DOHH2 (cell line): ENCODE measurements around the gene RAP2A.

Source experiments
- H3F3A ChIP-seq: fragments of 200-600 bp; sonication (generic), shearing (Covaris generic); 2 replicates; pipeline ENCODE4 v1.6.0; 2016; ENCODE audit warnings: antibody characterized with exemption, mild to moderate bottlenecking; ENCODE audit not compliant: control insufficient read depth, insufficient read depth
- H3K27ac ChIP-seq: fragments of 200-600 bp; sonication (generic); 2 replicates; pipeline ENCODE4 v1.5.1; 2014; ENCODE audit warnings: low read depth, mild to moderate bottlenecking, low read length, moderate library complexity
- H3K27me3 ChIP-seq: fragments of 200-600 bp; sonication (generic); 2 replicates; pipeline ENCODE4 v1.6.1; 2014; ENCODE audit warnings: mild to moderate bottlenecking, low read length, mixed read lengths; ENCODE audit not compliant: control insufficient read depth
- H3K36me3 ChIP-seq: fragments of 200-600 bp; sonication (generic); 2 replicates; pipeline ENCODE4 v1.6.1; 2014; ENCODE audit warnings: mild to moderate bottlenecking, low read length, moderate library complexity, mixed read lengths; ENCODE audit not compliant: control insufficient read depth
- H3K4me1 ChIP-seq: fragments of 200-600 bp; sonication (generic); 2 replicates; pipeline ENCODE4 v1.6.1; 2014; ENCODE audit warnings: mild to moderate bottlenecking, low read length, mixed read lengths; ENCODE audit not compliant: control insufficient read depth
- H3K4me2 ChIP-seq: fragments of 200-600 bp; sonication (generic); 2 replicates; pipeline ENCODE4 v1.6.0; 2014; ENCODE audit warnings: mild to moderate bottlenecking, low read length, moderate library complexity
- H3K4me3 ChIP-seq: fragments of 200-600 bp; sonication (generic); 2 replicates; pipeline ENCODE4 v1.5.1; 2014; ENCODE audit warnings: mild to moderate bottlenecking, low read length, mixed read lengths
- H3K79me2 ChIP-seq: fragments of 200-600 bp; sonication (generic); 2 replicates; pipeline ENCODE4 v1.6.1; 2014; ENCODE audit warnings: mild to moderate bottlenecking, low read length, mixed read lengths; ENCODE audit not compliant: control insufficient read depth
- H3K9me2 ChIP-seq: fragments of 200-600 bp; sonication (generic); replicated peaks from 2 replicates; pipeline ENCODE4 v1.6.1; 2014; ENCODE audit warnings: mild to moderate bottlenecking, low read length, mixed read lengths; ENCODE audit not compliant: control insufficient read depth
- H3K9me3 ChIP-seq: fragments of 200-600 bp; sonication (generic); 2 replicates; pipeline ENCODE4 v1.6.1; 2014; ENCODE audit warnings: antibody characterized with exemption, low read length, mixed read lengths; ENCODE audit not compliant: control insufficient read depth, insufficient read depth
- H4K20me1 ChIP-seq: fragments of 200-600 bp; sonication (generic); 2 replicates; pipeline ENCODE4 v1.6.0; 2014; ENCODE audit warnings: low read depth, mild to moderate bottlenecking, antibody characterized with exemption, low read length, moderate library complexity; ENCODE audit not compliant: control insufficient read depth, insufficient read depth
- CTCF ChIP-seq: fragments of 200-600 bp; sonication (generic); IDR thresholded peaks from one replicate; pipeline ENCODE4 v1.5.1; 2014; ENCODE audit warnings: antibody characterized with exemption, mild to moderate bottlenecking, low read depth, low read length; ENCODE audit not compliant: poor library complexity, severe bottlenecking
- EZH2phosphoT487 ChIP-seq: fragments of 200-600 bp; sonication (generic); IDR thresholded peaks from 2 replicates; pipeline ENCODE4 v1.6.1; 2017; ENCODE audit warnings: borderline replicate concordance, mild to moderate bottlenecking, antibody characterized with exemption, low read length, moderate library complexity, mixed read lengths

Gene RAP2A

DNA sequence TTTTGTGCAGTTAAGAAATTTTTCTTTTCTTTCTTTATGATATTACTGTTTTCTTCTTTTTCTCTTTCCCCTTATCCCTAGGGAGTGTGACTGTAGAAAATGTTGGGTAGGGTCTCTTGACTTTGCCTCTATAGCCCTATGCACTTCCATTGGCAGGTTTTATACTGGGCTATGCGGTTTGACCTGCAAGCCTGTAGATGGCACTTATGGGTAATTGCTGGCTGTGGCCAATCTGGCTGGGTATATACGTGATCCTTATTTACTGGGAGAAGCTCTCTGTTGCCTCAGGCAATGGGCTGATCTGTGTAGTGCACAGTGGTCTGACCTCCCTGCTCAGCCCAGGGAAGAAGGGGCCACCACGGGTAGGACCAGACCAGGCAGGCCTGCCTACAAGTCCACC lies 78.8 kb downstream of the RAP2A start:
- Histone ChIP-seq H3K4me3 (no peak overlapping the region), H3K27ac (no peak overlapping the region), H3K4me2 (no peak overlapping the region), H3K9me2 (no peaks in the 10 kb centered on the region), H4K20me1 (no peaks in the 10 kb centered on the region), H3F3A (no peaks in the 10 kb centered on the region), H3K9me3 (no peaks in the 10 kb centered on the region), H3K79me2 (no peaks in the 10 kb centered on the region), H3K36me3 (no peaks in the 10 kb centered on the region), H3K27me3 (no peaks in the 10 kb centered on the region), H3K4me1 (no peaks in the 10 kb centered on the region)
- TF ChIP-seq CTCF = no peak

DNA sequence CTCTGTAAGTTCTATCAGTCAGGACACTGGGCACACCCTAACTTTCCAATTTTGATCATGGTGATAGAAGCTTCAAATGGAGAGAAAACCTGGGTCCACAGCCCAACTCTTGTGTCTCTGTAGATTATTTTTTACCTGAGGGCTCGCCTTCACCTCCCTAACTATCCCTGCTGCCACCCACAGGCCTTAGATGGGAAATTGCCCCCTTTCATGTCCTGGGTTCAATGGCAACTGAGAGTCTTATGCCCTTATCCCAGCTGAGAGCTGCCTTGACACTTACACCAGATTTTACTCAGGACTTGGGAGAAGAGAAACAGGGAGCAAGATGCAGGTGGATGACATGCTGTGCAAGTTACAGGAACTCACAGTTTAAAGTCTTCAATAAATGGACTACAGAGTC lies 81.7 kb downstream of the RAP2A start:
- TF ChIP-seq EZH2phosphoT487 (no peak), CTCF (no peak)
- no peak overlapping the region for H3K4me2 ChIP-seq
- H3K27ac ChIP-seq = no peak overlapping the region
- H3K4me3 ChIP-seq = no peak overlapping the region
- no peaks in the 10 kb centered on the region for H3F3A ChIP-seq
- H3K4me1 ChIP-seq = no peaks in the 10 kb centered on the region
- H3K9me3 ChIP-seq = no peaks in the 10 kb centered on the region
- H3K27me3 ChIP-seq = no peaks in the 10 kb centered on the region
- H3K79me2 ChIP-seq = no peaks in the 10 kb centered on the region
- no peaks in the 10 kb centered on the region for H3K36me3 ChIP-seq
- no peaks in the 10 kb centered on the region for H3K9me2 ChIP-seq
- H4K20me1 ChIP-seq = no peaks in the 10 kb centered on the region

GRCh38 chr13:97517967-97518366 lies 84.0 kb downstream of the RAP2A start:
- Histone ChIP-seq H3K27ac (no peak overlapping the region), H4K20me1 (no peaks in the 10 kb centered on the region), H3K79me2 (no peaks in the 10 kb centered on the region), H3K4me1 (no peaks in the 10 kb centered on the region), H3K9me3 (no peaks in the 10 kb centered on the region), H3K4me3 (no peak overlapping the region), H3K4me2 (no peak overlapping the region), H3K27me3 (no peaks in the 10 kb centered on the region), H3K36me3 (no peaks in the 10 kb centered on the region), H3F3A (no peaks in the 10 kb centered on the region), H3K9me2 (no peaks in the 10 kb centered on the region)
- no peak for TF ChIP-seq CTCF
- no peak for TF ChIP-seq EZH2phosphoT487
